ENCODE data around the gene SMNDC1.
"Not testable (repeated sequence)": the region's sequence is repeated elsewhere in the genome, so short reads cannot be mapped to it uniquely, and the experiment has no call there.

Gene SMNDC1

GRCh38 chr10:110304780-110305421 is at the start of gene SMNDC1:
Gene SMNDC1 (minus strand): TSS chr10:110304920. CDS start chr10:110303587, 1,333 bp downstream.
- peak; percentile 93 to 95 for DNase-seq (ENCODE audit: low read depth in 2 of 2)

GRCh38 chr10:110354322-110354766 is 49.6 kb upstream of the SMNDC1 start:
- peak; percentile 58 to 75 for DNase-seq (ENCODE audit: low read depth in 2 of 2)

GRCh38 chr10:110353244-110354119 is 48.8 kb upstream of the SMNDC1 start:
- peak; percentile 52 to 80 for DNase-seq (ENCODE audit: low read depth in 2 of 2)

GRCh38 chr10:110352930-110353243 is 48.2 kb upstream of the SMNDC1 start:
- no peak for DNase-seq (ENCODE audit: low read depth in 2 of 2)

- no peak for DNase-seq (ENCODE audit: low read depth in 2 of 2)
These were observed 46.1 kb upstream of the SMNDC1 start for GRCh38 chr10:110350812-110351211.

- DNase-seq (ENCODE audit: low read depth in 2 of 2) = no peak
These were observed 45.1 kb upstream of the SMNDC1 start for GRCh38 chr10:110349831-110350230.

- DNase-seq (ENCODE audit: low read depth in 2 of 2) = no peak
These were observed 44.7 kb upstream of the SMNDC1 start for GRCh38 chr10:110349386-110349785.

- DNase-seq (ENCODE audit: low read depth in 2 of 2) = no peak
These were observed 43.6 kb upstream of the SMNDC1 start for GRCh38 chr10:110348336-110348735.

GRCh38 chr10:110346914-110347313 is 42.2 kb upstream of the SMNDC1 start:
- no peak for DNase-seq (ENCODE audit: low read depth in 2 of 2)

GRCh38 chr10:110345286-110345685 is 40.6 kb upstream of the SMNDC1 start:
- no peak for DNase-seq (ENCODE audit: low read depth in 2 of 2)

GRCh38 chr10:110344622-110345021 is 39.9 kb upstream of the SMNDC1 start:
- DNase-seq (ENCODE audit: low read depth in 2 of 2) = no peak

GRCh38 chr10:110343947-110344346 is 39.2 kb upstream of the SMNDC1 start:
- DNase-seq (ENCODE audit: low read depth in 2 of 2) = no peak

GRCh38 chr10:110340816-110341215 is 36.1 kb upstream of the SMNDC1 start:
- DNase-seq (ENCODE audit: low read depth in 2 of 2) = no peak

GRCh38 chr10:110340122-110340521 is 35.4 kb upstream of the SMNDC1 start:
- no peak for DNase-seq (ENCODE audit: low read depth in 2 of 2)

- DNase-seq (ENCODE audit: low read depth in 2 of 2) = no peak
These were observed 33.2 kb upstream of the SMNDC1 start for GRCh38 chr10:110337906-110338305.

- no peak for DNase-seq (ENCODE audit: low read depth in 2 of 2)
These were observed 32.7 kb upstream of the SMNDC1 start for GRCh38 chr10:110337401-110337800.

- no peak for DNase-seq (ENCODE audit: low read depth in 2 of 2)
These were observed 31.5 kb upstream of the SMNDC1 start for GRCh38 chr10:110336111-110336721.

GRCh38 chr10:110335314-110336064 is 30.8 kb upstream of the SMNDC1 start:
- DNase-seq (ENCODE audit: low read depth in 2 of 2) = no peak

- DNase-seq (ENCODE audit: low read depth in 2 of 2) = no peak
These were observed 29.4 kb upstream of the SMNDC1 start for GRCh38 chr10:110334061-110334656.

GRCh38 chr10:110331226-110331795 is 26.6 kb upstream of the SMNDC1 start:
- not testable (repeated sequence) for DNase-seq (ENCODE audit: low read depth in 2 of 2)

GRCh38 chr10:110330675-110331074 is 26.0 kb upstream of the SMNDC1 start:
- DNase-seq (ENCODE audit: low read depth in 2 of 2) = no peak

All from stimulated activated CD8-positive, alpha-beta memory T cell treated with anti-CD3 and anti-CD28 coated beads, Interleukin-15, amount 100 ng/mL, for 48 hours (primary cell).